ENCODE results near the gene GJB4.
"Not testable (repeated sequence)": the region's sequence is repeated elsewhere in the genome, so short reads cannot be mapped to it uniquely, and the experiment has no call there.

GJB4 gene

GRCh38 chr1:34759503-34760357, at the start of gene GJB4:
GJB4 (plus strand) TSS chr1:34759740; CDS start chr1:34761255, 1,515 bp downstream.
- DNase-seq (ENCODE audit: low read depth, low spot score), result no peak

- DNase-seq (ENCODE audit: low read depth, low spot score), result no peak
These were observed 48.7 kb upstream of the GJB4 start for GRCh38 chr1:34710812-34711211.

GRCh38 chr1:34711485-34711884, 48.1 kb upstream of the GJB4 start:
- DNase-seq (ENCODE audit: low read depth, low spot score), result no peak

GRCh38 chr1:34712007-34712688, 47.4 kb upstream of the GJB4 start:
- DNase-seq (ENCODE audit: low read depth, low spot score), result no peak

GRCh38 chr1:34713443-34713842, 46.1 kb upstream of the GJB4 start:
- DNase-seq (ENCODE audit: low read depth, low spot score), result no peak

GRCh38 chr1:34714386-34714785, 45.2 kb upstream of the GJB4 start:
- DNase-seq (ENCODE audit: low read depth, low spot score), result no peak

- no peak for DNase-seq (ENCODE audit: low read depth, low spot score)
These were observed 44.4 kb upstream of the GJB4 start for GRCh38 chr1:34715139-34715538.

- DNase-seq (ENCODE audit: low read depth, low spot score), result no peak
These were observed 38.3 kb upstream of the GJB4 start for GRCh38 chr1:34721241-34721640.

- no peak for DNase-seq (ENCODE audit: low read depth, low spot score)
These were observed 37.7 kb upstream of the GJB4 start for GRCh38 chr1:34721646-34722355.

- DNase-seq (ENCODE audit: low read depth, low spot score), result no peak
These were observed 32.7 kb upstream of the GJB4 start for GRCh38 chr1:34726861-34727260.

- DNase-seq (ENCODE audit: low read depth, low spot score), result no peak
These were observed 29.1 kb upstream of the GJB4 start for GRCh38 chr1:34730485-34730884.

GRCh38 chr1:34732831-34733230, 26.7 kb upstream of the GJB4 start:
- DNase-seq (ENCODE audit: low read depth, low spot score), result not testable (repeated sequence)

GRCh38 chr1:34736692-34737091, 22.8 kb upstream of the GJB4 start:
- DNase-seq (ENCODE audit: low read depth, low spot score), result no peak

GRCh38 chr1:34737236-34737635, 22.3 kb upstream of the GJB4 start:
- not testable (repeated sequence) for DNase-seq (ENCODE audit: low read depth, low spot score)

GRCh38 chr1:34739613-34740012, 19.9 kb upstream of the GJB4 start:
- no peak for DNase-seq (ENCODE audit: low read depth, low spot score)

GRCh38 chr1:34740161-34740868, 19.2 kb upstream of the GJB4 start:
- DNase-seq (ENCODE audit: low read depth, low spot score), result no peak

GRCh38 chr1:34742667-34743270, 16.8 kb upstream of the GJB4 start:
- DNase-seq (ENCODE audit: low read depth, low spot score), result no peak

GRCh38 chr1:34743775-34744174, 15.8 kb upstream of the GJB4 start:
- no peak for DNase-seq (ENCODE audit: low read depth, low spot score)

- no peak for DNase-seq (ENCODE audit: low read depth, low spot score)
These were observed 14.7 kb upstream of the GJB4 start for GRCh38 chr1:34744851-34745250.

GRCh38 chr1:34745666-34746065, 13.9 kb upstream of the GJB4 start:
- no peak for DNase-seq (ENCODE audit: low read depth, low spot score)

- DNase-seq (ENCODE audit: low read depth, low spot score), result no peak
These were observed 13.4 kb upstream of the GJB4 start for GRCh38 chr1:34746101-34746500.
